ENCODE measurements around the gene ALDOC.
A peak's percentile ranks its signal among the peaks of the same experiment; 100 is the strongest.
"Not testable (repeated sequence)": the region's sequence is repeated elsewhere in the genome, so short reads cannot be mapped to it uniquely, and the experiment has no call there.

ALDOC gene

GRCh38 chr17:28576758-28577465 is at the start of gene ALDOC:
Gene ALDOC (minus strand): TSS chr17:28576895. CDS start chr17:28575532, 1,363 bp downstream.
- peak; percentile 93 for DNase-seq (ENCODE audit: low read depth)

GRCh38 chr17:28624148-28624547 is 47.5 kb upstream of the ALDOC start:
- no peak for DNase-seq (ENCODE audit: low read depth)

GRCh38 chr17:28623696-28624095 is 47.0 kb upstream of the ALDOC start:
- no peak for DNase-seq (ENCODE audit: low read depth)

GRCh38 chr17:28622186-28622585 is 45.5 kb upstream of the ALDOC start:
- no peak for DNase-seq (ENCODE audit: low read depth)

GRCh38 chr17:28620010-28620409 is 43.3 kb upstream of the ALDOC start:
- DNase-seq (ENCODE audit: low read depth) = no peak

- DNase-seq (ENCODE audit: low read depth) = no peak
Observed at GRCh38 chr17:28618464-28618863, 41.8 kb upstream of the ALDOC start.

- no peak for DNase-seq (ENCODE audit: low read depth)
Observed at GRCh38 chr17:28616281-28616680, 39.6 kb upstream of the ALDOC start.

GRCh38 chr17:28615260-28615940 is 38.7 kb upstream of the ALDOC start:
- DNase-seq (ENCODE audit: low read depth) = no peak

- peak; percentile 5 for DNase-seq (ENCODE audit: low read depth)
Observed at GRCh38 chr17:28613931-28614381, 37.3 kb upstream of the ALDOC start, which contains the start of gene RSKR. Gene RSKR (minus strand): TSS chr17:28614185. CDS start chr17:28614161, 24 bp downstream.

- peak; percentile 43 for DNase-seq (ENCODE audit: low read depth)
Observed at GRCh38 chr17:28612936-28613872, 36.5 kb upstream of the ALDOC start.

GRCh38 chr17:28612531-28612930 is 35.8 kb upstream of the ALDOC start:
- DNase-seq (ENCODE audit: low read depth) = no peak

- no peak for DNase-seq (ENCODE audit: low read depth)
Observed at GRCh38 chr17:28610376-28610775, 33.7 kb upstream of the ALDOC start.

GRCh38 chr17:28604031-28604430 is 27.3 kb upstream of the ALDOC start:
- not testable (repeated sequence) for DNase-seq (ENCODE audit: low read depth)

GRCh38 chr17:28599311-28600184 is 22.9 kb upstream of the ALDOC start:
- DNase-seq (ENCODE audit: low read depth) = peak; percentile 92

- DNase-seq (ENCODE audit: low read depth) = peak; percentile 94
Observed at GRCh38 chr17:28598799-28599310, 22.2 kb upstream of the ALDOC start, which contains the start of gene SPAG5. Gene SPAG5 (minus strand): TSS chr17:28599025. CDS start chr17:28598946, 79 bp downstream.

- no peak for DNase-seq (ENCODE audit: low read depth)
Observed at GRCh38 chr17:28598389-28598788, 21.7 kb upstream of the ALDOC start.

GRCh38 chr17:28597606-28598383 is 21.1 kb upstream of the ALDOC start:
- DNase-seq (ENCODE audit: low read depth) = no peak

- no peak for DNase-seq (ENCODE audit: low read depth)
Observed at GRCh38 chr17:28592260-28592659, 15.6 kb upstream of the ALDOC start.

GRCh38 chr17:28585851-28586250 is 9.2 kb upstream of the ALDOC start:
- no peak for DNase-seq (ENCODE audit: low read depth)

- DNase-seq (ENCODE audit: low read depth) = no peak
Observed at GRCh38 chr17:28584434-28584833, 7.7 kb upstream of the ALDOC start.
